Transverse colon (tissue), 4 donors: ENCODE results near the gene DNAJC22. TPM values are rescaled to one million over a fixed set of nuclear protein-coding genes. Genes with fewer than 3 reads are reported as not detected.
"Not testable (repeated sequence)": the region's sequence is repeated elsewhere in the genome, so short reads cannot be mapped to it uniquely, and the experiment has no call there.

Experiments
- DNase-seq: peaks from one replicate; pipeline ENCODE4 v3.0.0-alpha.2; 2019
- H3K27ac ChIP-seq, 4 donors: fragments of 200-600 bp; sonication (generic); 2 replicates each; pipeline ENCODE4 v1.5.1; 2016 to 2018; ENCODE audit warnings: inconsistent platforms in 4 of 4
- H3K27me3 ChIP-seq: fragments of 200-600 bp; sonication (generic); 2 replicates; pipeline ENCODE4 v1.5.1; 2017; ENCODE audit warnings: inconsistent platforms
- H3K36me3 ChIP-seq, 4 donors: fragments of 200-600 bp; sonication (generic); 2 replicates each; pipeline ENCODE4 v1.5.1; 2017 to 2019; ENCODE audit warnings: inconsistent platforms in 4 of 4
- H3K4me1 ChIP-seq, 4 donors: fragments of 200-600 bp; sonication (generic); 2 replicates each; pipeline ENCODE4 v1.5.1; 2017 to 2020; ENCODE audit warnings: inconsistent platforms in 4 of 4
- H3K4me3 ChIP-seq, 4 donors: fragments of 200-600 bp; sonication (generic); 1 replicate in 1 of 4; 2 replicates in 3 of 4; pipeline versions ENCODE4 v1.5.1 to v1.6.1; 2017 to 2019; ENCODE audit warnings: inconsistent platforms in 4 of 4
- H3K9me3 ChIP-seq, 2 donors: fragments of 200-600 bp; sonication (generic); 2 replicates each; pipeline ENCODE4 v1.5.1; 2017 to 2019; ENCODE audit warnings: inconsistent platforms in 2 of 2
- EP300 ChIP-seq: sonication (generic); formaldehyde crosslinking; IDR thresholded peaks from one replicate; pipeline ENCODE4 v1.6.1; 2017; ENCODE audit warnings: antibody characterized with exemption, low read depth
- POLR2A ChIP-seq: fragments of 450-650 bp; IDR thresholded peaks from one replicate; pipeline ENCODE4 v1.6.1; 2016; ENCODE audit warnings: antibody characterized with exemption, mild to moderate bottlenecking, moderate library complexity
- POLR2AphosphoS5 ChIP-seq, 3 donors: sonication (generic); formaldehyde crosslinking; IDR thresholded peaks; one replicate each; pipeline ENCODE4 v1.6.1; 2016; ENCODE audit warnings: antibody characterized with exemption in 3 of 3
- WGBS, 2 donors: methylation state at CpG; one replicate each; pipeline ENCODE4 v1.1.5; 2018; ENCODE audit warnings: low coverage in 1 of 2; 5-methylcytosine and 5-hydroxymethylcytosine counted together
- in situ Hi-C, 4 donors: fragments of 200-750 bp; cut with MboI; loops; one replicate each; pipeline versions ENCODE4 v1.15.0 to v1.15.1; 2017; ENCODE audit warnings: low sequenced_read_pairs in 3 of 4, low pct_ligation_motif_present in 1 of 4, low pct_unique_long_range_greater_than_20kb in 1 of 4
- intact Hi-C: fragments of 100-400 bp; cut with DNase I; formaldehyde crosslinking; loops from one replicate; pipeline ENCODE4 v1.15.1; 2023; ENCODE audit warnings: low total_unique reads
- total RNA-seq, 4 donors: library from RNA; depleted of rRNA; stranded (reverse); fragments of >200 nt; gene quantifications; one replicate each; pipeline ENCODE4 v1.1.0, GENCODE V29; 2016
- TF ChIP-seq, protein P1 (sequence below), 5 experiments: fragments of 200-600 bp in 3 of 5; fragments of 450-650 bp in 2 of 5; sonication (generic) in 3 of 5; IDR thresholded peaks; 1 replicate in 2 of 5; 2 replicates in 3 of 5; pipeline ENCODE4 v1.5.1; 2016 to 2017; ENCODE audit warnings: antibody characterized with exemption in 5 of 5, inconsistent platforms in 3 of 5, mild to moderate bottlenecking in 2 of 5, moderate library complexity in 1 of 5

DNAJC22 gene
- total RNA-seq, 4 donors from 2014 or later = 25.4 to 43.8 (median 39.2) TPM

DNA sequence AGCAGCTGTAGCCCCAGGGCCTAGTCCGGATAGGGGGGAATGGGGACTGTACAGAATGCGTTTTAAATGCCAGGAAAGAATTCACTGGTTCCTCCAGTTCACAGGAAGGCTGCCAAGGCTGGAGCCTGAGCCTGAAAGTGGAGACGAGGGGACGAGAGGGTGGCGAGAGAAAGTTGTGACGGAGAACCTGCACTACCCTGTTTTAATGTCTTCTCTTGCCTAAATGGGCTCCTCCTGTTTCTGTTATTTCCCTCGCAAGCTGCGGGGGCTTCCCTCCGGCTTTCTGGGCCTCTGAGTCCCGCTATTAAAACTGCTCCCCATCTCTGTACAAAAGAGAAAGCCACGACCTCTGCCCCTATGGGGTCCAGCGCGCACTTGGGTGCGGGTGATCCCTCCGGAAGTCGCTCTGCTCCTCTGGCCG lies 14.2 kb upstream of the DNAJC22 start:
- no peaks in the 10 kb centered on the region for H3K36me3 ChIP-seq
- no peak overlapping the region for H3K27ac ChIP-seq
- no peak overlapping the region for H3K4me3 ChIP-seq
- 60 to 79% methylated on average over 4 to 17 of the region's 17 CpGs for WGBS, 2 donors
- intact Hi-C loops (no loop called here), in situ Hi-C loops (loop anchor here in 1 of 4 donors (10.0 kb wide), 1 partner anchor 48 kb away; no protein-coding TSS in a partner anchor)
- H3K9me3 ChIP-seq = no peaks in the 10 kb centered on the region
- TF ChIP-seq POLR2A (no peak), EP300 (no peak), POLR2AphosphoS5 (IDR thresholded peaks at IDR 0.05) (no peak)
- TF ChIP-seq, protein P1, sequence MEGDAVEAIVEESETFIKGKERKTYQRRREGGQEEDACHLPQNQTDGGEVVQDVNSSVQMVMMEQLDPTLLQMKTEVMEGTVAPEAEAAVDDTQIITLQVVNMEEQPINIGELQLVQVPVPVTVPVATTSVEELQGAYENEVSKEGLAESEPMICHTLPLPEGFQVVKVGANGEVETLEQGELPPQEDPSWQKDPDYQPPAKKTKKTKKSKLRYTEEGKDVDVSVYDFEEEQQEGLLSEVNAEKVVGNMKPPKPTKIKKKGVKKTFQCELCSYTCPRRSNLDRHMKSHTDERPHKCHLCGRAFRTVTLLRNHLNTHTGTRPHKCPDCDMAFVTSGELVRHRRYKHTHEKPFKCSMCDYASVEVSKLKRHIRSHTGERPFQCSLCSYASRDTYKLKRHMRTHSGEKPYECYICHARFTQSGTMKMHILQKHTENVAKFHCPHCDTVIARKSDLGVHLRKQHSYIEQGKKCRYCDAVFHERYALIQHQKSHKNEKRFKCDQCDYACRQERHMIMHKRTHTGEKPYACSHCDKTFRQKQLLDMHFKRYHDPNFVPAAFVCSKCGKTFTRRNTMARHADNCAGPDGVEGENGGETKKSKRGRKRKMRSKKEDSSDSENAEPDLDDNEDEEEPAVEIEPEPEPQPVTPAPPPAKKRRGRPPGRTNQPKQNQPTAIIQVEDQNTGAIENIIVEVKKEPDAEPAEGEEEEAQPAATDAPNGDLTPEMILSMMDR (IDR thresholded peaks at IDR 0.05) = no peak
- DNase-seq = no peak
- H3K4me1 ChIP-seq = peaks cover 4 to 23% (median 16%) of the 10 kb centered on the region in 4 donors
- H3K27me3 ChIP-seq = peaks cover 55% of the 10 kb centered on the region

DNA sequence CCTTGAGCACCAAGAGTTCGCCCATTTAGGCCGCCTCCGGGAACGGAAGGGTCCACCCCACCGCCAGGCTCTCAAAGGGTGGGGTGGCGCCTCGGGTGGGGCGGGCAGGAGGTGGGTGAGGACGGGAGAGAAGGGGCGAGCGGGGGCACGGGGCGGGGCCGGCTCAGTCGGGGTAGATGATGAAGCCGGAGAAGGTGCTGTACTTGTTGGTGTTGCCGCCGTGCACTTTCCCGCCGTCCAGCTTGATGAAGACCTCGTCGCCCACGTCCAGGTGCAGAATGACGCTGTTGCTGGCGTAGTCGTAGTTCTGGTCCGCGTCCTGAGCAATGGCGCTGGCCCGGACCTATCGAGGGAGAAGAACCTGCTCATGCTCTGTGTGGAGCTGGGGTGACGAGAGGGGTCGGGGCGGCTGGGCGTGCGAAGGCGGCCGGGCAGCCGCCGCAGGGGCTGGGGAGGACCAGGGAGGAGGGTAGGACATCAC lies 13.8 kb upstream of the DNAJC22 start:
- TF ChIP-seq, protein P1 (IDR thresholded peaks at IDR 0.05) = no peak
- TF ChIP-seq POLR2A = no peak
- H3K9me3 ChIP-seq = no peaks in the 10 kb centered on the region
- H3K36me3 ChIP-seq = no peaks in the 10 kb centered on the region
- DNase-seq = no peak
- in situ Hi-C loops = loop anchor here in 1 of 4 donors (10.0 kb wide), 1 partner anchor 48 kb away; no protein-coding TSS in a partner anchor
- H3K27ac ChIP-seq = no peak overlapping the region
- peaks cover 4 to 24% (median 16%) of the 10 kb centered on the region in 4 donors for H3K4me1 ChIP-seq
- intact Hi-C loops = no loop called here
- H3K4me3 ChIP-seq = no peak overlapping the region
- WGBS, 2 donors = 49% methylated on average over 39 of the region's 40 CpGs; no CpG with 5 or more reads in 1 of the 2 donors
- H3K27me3 ChIP-seq = peaks cover 58% of the 10 kb centered on the region

DNA sequence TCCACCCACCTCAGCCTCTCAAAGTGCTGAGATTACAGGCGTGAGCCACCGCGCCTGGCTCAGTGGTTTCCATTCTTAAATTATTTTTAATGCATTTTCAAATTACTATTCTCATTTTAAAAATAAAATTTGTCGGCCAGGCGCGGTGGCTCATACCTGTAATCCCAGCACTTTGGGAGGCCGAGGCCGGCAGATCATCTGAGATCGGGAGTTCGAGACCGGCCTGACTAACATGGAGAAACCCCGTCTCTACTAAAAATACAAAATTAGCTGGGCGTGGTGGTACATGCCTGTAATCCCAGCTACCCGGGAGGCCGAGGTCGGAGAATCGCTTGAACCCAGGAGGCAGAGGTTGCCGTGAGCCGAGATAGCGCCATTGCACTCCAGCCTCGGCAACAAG lies 12.9 kb upstream of the DNAJC22 start:
- H3K36me3 ChIP-seq, DNase-seq, H3K4me3 ChIP-seq, H3K27ac ChIP-seq, intact Hi-C loops, H3K9me3 ChIP-seq: not testable (repeated sequence)
- in situ Hi-C loops = loop anchor here in 1 of 4 donors (10.0 kb wide), 1 partner anchor 49 kb away; no protein-coding TSS in a partner anchor
- Histone ChIP-seq H3K27me3 (peaks cover 65% of the 10 kb centered on the region), H3K4me1 (peaks cover 4 to 24% (median 16%) of the 10 kb centered on the region in 4 donors)
- 60 to 66% methylated on average over 20 to 21 of the region's 21 CpGs for WGBS, 2 donors

DNA sequence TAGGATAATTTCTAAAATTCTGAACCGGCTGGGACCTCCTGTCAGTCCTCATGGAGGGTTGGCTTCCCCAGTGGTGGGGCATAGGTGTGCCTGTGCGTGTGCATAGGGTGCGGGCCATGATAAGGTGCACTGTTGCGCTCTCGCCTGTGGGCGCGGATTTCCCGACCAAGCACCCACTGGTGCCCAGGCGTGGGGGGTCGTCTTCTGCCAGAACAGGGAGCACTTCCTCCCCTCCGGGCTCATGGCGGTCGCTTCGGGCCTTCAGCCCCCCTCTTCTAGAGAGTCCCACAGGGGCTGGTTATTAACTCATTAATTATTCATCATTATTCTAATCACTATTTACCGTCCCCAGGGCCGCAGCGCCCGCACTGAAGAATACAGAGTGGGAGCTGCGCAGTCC lies 12.5 kb upstream of the DNAJC22 start:
- WGBS, 2 donors = 40 to 56% methylated on average over 1 to 19 of the region's 19 CpGs
- intact Hi-C loops = no loop called here
- TF ChIP-seq, protein P1 (IDR thresholded peaks at IDR 0.05) = no peak
- no peak for TF ChIP-seq POLR2A
- TF ChIP-seq POLR2AphosphoS5 (IDR thresholded peaks at IDR 0.05) = no peak
- no peak for TF ChIP-seq EP300

More for the DNA sequence above, 12.5 kb upstream of the DNAJC22 start:
- no peak for DNase-seq
- Histone ChIP-seq H3K27me3 (peaks cover 70% of the 10 kb centered on the region), H3K9me3 (no peaks in the 10 kb centered on the region), H3K27ac (no peak overlapping the region), H3K36me3 (no peaks in the 10 kb centered on the region), H3K4me1 (peaks cover 4 to 27% (median 17%) of the 10 kb centered on the region in 4 donors), H3K4me3 (no peak overlapping the region)
- in situ Hi-C loops = loop anchor here in 1 of 4 donors (10.0 kb wide), 1 partner anchor 49 kb away; no protein-coding TSS in a partner anchor
